NK-92 (cell line): ENCODE results near the gene DCT.
"Not testable (repeated sequence)": the region's sequence is repeated elsewhere in the genome, so short reads cannot be mapped to it uniquely, and the experiment has no call there.

Experiments
- DNase-seq: peaks from one replicate; lab custom pipeline; 2025; ENCODE audit not compliant: unreplicated experiment; lab: John Stamatoyannopoulos, UW

Gene DCT

DNA sequence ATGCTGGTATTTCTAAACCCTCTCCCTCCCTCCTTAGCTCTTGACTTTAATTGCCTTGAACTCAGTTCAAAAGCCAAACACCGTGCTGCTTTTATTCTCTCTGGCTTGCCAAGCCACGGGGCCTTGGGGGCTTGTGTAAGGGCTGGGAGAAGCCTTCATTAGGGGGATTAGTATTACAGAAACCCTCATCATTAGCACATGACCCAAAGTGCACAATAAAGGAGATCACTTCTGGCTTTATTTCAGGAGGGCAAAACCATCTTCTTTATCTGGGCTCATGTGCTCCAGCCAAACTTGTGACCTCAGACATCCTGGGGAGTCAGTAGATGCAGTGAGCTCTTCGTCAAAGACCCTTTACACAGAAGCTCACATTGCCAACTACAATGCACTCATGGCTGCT is at the start of gene DCT:
Gene DCT (minus strand): TSS at position 67 of the 400 bp plus-strand sequence. CDS start 427 bp downstream, outside the sequence.
- no peak for DNase-seq

DNA sequence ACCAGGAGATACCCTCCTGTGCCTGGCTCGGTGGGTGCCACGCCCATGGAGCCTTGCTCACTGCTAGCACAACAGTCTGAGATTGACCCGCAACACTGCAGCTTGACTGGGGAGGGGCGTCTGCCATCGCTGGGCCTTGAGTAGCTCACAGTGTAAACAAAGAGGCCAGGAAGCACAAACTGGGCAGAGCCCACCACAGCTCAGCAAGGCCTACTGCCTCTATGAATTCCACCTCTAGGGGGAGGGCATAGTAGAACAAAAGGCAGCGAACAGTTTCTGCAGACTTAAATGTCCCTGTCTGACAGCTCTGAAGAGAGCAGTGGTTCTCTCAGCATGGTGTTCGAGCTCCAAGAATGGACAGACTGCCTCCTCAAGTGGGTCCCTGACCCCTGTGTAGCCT is 47.5 kb upstream of the DCT start:
- not testable (repeated sequence) for DNase-seq

DNA sequence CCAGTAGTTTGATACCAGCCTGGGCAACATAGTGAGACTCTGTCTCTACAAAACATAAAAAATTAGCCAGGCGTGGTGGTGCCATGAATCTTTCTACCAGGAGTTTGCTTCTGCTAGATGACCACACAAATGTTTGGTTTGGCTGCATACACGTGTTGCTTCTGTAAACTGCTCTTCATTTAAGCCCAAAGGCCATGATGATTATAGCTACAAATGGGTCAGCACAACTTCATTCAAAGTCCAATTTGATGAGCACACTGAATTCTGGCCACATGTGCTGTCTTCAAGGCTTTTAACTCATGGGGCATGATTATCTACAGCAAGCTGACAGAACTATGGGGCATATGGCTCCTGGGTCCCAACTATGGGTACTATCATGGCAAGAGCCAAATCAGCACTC is 46.3 kb upstream of the DCT start:
- DNase-seq = no peak

DNA sequence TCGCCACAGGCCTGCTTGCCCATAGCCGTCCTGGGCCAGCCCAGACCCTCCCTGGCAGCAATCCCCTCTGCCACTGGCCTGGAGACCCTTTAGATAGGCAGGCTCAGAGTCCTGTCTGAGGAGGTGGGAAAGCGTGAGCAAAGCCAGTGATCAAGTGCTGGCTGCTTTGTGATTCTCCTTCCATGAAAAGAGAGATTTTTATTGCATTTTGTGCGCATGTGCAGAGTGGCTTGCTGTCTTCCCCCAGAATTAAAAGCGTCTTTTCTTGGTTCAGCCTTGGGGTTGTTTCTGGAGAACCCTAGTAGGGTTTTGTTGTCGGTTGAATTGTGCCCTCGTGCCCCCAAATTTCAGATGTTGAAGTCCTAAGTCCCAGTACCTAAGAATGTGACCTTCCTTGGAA is 44.9 kb upstream of the DCT start:
- DNase-seq = no peak

DNA sequence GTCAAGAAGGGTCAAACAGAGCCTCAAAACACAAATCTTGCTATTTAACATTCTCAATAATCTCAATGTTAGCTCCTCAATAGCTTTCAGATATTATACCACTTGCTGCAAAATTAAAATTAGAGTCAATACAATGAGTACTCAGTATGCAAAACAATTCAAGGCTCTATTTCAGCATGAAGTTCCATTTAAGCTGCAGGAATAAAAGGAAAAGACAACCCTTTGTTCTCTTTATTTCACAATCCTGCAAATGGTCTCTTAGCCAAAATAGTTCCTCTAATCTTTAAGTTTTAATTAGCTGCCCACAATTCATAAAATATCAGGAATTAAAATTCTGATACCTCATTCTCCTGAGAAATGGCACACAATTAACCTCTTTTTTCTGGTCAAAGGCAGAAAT is 40.5 kb upstream of the DCT start:
- no peak for DNase-seq

DNA sequence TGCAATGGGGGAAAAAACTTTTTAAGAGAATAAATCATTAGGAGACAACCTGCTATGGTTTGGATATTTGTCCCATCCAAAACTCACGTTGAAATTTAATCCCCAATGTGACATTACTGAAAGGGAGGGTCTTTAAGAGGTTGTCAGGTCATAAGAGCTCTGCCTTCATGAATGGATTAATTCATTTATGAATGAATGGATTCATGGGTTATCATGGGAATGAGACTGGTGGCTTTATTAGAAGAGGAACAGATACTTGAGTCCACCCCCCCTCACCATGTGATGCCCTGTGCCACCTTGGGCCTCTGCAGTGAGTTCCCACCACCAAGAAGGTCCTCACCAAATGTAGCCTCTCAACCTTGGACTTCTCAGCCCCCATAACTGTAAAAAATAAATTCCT is 37.0 kb upstream of the DCT start:
- DNase-seq = no peak

DNA sequence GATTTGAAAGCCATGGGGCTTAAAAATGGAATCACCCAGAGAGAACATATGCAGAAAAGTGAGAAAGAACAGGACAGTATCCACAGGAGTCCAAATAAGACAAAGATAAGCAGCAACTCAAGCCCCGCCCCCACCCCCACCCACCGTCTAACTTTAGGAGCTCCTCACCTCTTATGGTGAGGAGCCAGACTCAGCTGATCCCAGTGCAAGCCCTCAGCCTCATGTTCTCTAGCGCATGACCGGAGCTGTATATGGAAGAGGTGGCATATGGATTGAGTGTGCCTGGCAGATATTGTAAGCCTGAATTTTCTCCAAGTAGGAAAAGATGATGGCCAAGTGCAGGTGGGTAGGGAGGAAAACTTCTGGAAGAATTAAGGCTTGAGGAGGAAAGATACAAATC is 36.4 kb upstream of the DCT start:
- no peak for DNase-seq

DNA sequence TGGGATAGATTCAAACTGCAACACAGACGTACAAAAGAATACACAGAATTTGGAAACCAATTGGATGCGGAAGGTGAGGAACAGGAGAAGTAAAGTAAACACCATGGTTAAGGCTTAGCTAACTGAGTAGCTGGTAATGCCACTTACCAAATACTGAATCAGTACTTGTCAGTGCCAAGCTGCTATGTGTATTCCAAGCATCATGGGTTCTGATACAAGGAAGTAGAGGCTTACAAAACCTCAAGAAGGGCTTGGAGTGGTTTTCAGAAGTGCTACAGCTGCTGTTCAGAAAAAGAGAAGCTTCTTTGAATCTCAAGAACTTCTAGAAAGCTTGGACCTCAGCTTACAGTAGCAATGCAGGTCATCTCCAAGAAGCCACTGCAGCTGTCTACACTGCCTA is 35.9 kb upstream of the DCT start:
- DNase-seq = no peak

DNA sequence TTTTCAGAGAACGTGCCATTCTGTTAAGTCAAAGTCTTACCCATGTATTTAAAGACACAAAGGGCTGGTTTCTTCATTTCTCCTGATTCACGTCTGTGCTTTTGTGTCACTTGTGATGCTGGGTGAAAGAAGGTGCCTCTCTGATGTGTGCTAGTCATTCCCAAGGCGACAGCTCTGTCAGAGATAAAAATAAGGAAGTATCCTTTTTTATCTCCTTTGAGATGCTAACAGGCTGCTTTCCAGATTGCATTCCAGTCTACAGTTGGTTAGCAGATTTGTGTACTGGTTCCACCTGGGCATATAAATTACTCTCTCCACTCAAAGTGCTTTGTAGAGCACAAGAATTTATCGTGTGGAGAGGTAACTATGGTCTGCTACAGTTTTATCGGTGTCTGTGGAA is 33.5 kb upstream of the DCT start:
- no peak for DNase-seq

DNA sequence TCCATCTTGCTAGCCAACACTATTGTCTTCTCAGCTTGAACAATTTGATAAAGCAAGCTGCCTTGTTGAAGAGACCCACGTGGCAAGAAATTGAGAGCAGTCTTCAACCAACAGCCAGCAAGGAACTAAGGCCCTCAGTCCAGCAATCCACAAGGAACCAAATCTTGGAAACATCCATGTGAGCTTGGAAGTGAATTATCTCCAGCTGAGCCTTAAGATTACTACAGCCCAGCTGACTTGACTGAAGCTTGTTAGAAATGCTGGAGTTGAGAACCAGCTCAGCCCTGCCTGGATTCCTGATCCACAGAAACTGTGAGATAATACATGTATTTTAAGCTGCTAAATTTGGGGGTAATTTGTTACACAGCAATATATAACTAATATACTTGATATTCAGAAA is 26.2 kb upstream of the DCT start:
- no peak for DNase-seq

DNA sequence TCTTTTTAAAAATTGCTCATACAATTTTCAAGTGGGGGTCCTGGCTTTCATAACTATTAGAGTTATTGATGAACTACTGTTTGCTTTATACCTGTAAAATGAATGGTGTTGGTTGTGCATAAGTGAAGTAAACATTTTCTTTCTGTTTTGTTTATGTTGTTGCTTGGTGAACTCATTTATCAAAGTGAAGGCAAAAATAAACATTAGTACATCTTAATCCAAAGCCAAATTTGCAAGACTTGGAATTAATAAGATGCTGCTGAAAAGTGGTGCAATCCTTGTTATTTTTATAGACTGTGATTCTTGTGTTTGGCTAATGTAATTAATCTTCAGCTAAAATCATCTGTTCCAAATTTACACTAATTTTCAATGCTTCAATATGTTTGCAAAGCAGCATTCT is 24.4 kb upstream of the DCT start:
- DNase-seq = no peak

DNA sequence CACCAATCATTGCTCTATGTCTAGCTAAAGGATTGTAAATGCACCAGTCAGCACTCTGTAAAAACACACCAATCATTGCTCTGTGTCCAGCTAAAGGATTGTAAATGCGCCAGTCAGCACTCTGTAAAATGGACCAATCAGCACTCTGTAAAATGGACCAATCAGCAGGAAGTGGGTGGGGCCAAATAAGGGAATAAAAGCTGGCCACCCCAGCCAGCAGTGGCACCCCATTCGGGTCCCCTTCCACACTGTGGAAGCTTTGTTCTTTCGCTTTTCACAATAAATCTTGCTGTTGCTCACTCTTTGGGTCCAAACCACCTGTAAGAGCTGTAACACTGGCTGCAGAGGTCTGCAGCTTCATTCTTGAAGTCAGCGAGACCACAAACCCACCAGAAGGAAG is 19.3 kb upstream of the DCT start:
- DNase-seq = not testable (repeated sequence)

DNA sequence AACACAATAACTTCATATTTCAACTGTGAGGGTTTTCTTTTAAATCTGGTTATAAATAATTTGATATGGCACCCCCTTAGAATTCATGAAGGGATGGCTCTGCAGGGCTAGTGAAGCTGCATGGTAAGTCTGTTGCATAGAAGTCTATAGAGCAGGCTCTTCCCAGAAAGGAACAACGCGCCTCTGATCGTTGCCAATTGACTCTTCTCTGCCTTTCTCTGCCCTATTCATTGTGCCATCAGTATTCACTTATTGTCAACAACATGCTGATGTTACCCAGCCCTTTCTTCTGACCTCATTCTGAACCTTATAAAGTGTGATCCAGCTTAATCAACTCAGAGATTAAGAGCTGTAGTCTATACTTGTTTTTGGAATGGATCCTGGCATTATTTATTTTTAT is 16.3 kb upstream of the DCT start:
- no peak for DNase-seq

DNA sequence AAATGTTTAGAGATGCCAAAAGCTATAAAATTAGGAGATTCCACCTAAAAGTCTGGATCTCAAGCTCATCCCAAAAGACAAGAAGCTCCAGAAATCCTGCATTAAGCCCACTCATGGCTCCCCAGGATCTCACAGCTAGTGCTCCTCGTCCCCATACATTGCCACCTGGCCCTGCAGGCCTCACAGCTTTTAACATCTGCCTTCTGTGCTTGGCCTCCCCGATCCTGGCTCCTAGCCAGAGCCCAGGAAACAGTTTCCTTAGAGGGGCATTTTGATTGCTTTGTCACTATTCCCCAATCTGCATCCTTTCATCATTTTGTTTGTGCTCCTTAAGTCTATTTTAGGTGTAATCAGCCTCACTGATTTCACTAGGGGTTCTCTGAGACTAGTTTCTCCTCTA is 14.5 kb upstream of the DCT start:
- no peak for DNase-seq

DNA sequence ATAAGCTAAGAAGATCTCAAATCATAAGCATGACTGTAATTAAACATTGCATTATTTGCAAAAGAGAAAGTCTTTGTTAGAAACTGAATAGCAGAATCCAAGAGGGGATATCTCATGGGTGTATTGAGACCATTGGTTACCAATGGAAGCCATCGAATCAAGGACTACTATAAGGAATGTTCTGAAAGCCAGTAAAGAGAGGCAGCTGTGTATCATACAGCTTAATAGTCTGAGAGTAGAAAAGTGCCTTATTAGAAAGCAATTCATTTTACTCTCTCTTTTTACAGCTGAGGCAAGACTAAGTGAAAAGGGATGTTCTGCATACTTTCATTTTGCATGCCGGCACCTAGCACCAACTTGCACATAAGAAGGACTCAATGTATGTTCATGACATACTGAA is 7.6 kb upstream of the DCT start:
- no peak for DNase-seq

DNA sequence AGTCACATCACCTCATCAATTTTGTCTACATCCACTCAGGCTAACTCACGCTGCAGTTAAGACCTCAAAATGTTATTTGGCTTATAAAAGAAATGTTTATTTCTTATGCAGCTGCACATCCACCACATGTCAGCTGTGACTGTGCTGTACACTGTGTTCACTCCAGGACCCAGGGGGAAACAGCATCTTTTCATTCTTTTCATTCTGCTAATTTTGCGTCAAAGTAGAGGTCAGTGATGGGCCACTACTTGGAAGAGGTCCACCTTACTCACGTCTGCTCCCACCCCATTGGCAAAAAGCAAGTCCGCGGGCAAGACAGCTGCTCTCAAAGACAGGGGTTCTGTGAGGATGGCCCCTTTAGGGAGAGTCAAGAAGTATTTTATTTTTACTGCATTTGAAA is 4.5 kb upstream of the DCT start:
- DNase-seq = no peak

DNA sequence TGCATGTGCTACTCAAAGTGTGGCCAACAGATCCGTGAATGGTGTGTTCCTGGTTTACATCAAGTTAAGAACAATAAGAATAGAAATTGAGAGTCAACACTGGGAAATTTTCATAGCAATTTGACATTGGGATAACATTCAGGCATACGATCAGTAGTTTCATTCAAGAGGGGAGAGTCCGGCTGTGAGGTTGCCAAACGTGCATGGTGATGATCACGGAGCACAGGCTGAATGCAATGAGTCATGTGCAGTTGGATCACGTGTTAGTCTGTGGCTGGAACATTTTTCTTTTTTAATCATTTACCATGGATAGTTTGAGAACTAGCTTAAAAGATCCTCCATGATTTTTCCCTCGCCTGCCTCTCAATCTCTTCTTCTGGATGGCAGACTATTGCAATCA is 2.5 kb upstream of the DCT start:
- no peak for DNase-seq

DNA sequence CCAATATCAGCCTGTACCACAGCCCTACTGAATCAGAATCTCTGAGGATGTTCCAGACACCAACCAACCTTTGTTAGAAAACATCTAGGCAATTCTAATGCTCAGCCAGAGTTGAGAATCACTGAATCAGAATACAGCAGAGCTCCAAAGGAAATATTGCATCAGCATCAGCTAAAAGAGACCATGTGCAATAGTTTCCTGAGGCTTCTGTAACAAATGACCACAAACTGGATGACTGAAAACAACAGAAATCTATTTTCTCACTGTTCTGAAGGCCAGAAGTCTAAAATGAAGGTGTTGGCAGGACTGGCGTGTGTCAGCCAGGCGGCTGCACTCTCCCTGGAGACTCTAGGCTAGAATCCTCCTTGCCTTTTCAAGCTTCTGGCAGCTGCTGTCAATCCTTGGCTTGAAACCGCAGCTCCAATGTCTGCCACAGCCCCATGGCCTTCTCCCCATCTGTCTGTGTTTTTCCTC is 1.2 kb upstream of the DCT start:
- DNase-seq = no peak

DNA sequence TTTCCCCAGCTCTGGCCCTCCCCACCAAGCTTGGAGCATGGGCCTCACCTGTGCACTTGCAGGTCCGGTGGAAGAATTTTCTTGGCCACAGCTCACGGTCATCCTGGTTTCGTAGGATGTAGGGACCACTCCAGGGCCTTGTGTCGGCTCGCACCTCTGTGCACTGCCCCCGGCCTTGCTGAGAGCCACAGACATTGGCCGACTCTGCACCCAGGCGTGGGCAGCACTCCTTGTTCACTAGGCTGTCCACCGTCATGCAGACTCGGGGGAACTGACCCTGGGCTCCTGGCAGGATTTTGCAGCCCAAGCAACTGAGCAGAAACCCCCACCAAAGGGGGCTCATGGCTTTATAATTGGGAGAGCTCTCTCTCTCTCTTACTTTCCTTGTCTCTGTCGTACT is 569 bp downstream of the DCT start:
- no peak for DNase-seq

DNA sequence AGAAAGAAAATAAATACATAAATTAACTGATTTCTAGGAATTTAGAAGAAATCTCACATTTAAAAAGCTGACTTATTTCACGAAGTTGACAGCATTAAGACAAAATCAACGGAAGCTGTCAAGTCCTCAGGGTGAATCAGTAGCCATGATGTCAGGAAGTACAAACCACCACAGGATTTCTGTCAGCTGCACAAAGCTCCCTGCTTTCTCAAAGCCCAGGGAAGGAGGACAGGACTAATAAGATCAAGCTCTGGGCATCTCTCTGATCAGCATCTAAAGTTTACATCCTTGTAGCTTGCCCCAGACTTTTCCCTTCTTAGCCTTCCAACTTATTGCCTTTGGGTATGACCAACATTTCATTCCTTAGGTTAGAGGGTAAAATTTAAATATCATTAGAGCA is 9.4 kb downstream of the DCT start:
- DNase-seq = no peak

DNA sequence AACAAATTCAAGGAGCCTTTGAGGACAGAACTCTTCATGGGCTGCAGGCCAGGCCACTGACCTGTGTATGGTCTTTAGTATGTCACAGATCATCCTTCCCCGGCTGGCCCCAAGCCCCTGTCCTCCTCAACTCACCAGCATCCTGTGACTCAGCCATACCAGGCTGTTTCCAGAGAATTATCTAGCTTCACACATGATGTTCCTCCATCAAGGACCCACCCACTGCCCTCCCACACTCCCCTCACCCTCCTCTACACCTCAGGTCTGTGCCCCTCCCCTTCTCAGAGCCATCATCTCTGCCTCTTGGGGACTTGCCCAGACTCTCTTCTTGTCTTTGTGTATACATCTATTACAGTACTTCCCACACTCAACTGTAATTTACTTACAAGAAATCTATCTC is 14.7 kb downstream of the DCT start:
- no peak for DNase-seq

DNA sequence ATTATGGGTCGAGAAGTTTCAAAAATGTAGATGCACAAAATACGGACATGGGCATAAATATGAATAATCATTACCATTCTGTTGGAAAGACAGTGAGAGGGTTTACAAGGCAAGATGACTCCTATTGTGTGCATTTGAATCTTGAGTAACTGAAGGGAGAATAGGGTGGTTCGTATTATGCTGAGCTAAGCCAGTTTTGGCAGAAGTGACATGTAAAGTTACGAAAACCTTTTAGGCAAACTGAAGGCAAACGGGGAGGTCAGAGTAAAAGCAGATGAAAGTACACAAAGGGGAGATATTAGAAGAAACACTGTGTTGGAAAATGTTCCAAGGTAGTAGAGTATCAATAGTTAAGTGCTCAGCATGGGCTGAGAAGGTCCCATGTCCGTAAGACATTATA is 16.8 kb downstream of the DCT start:
- DNase-seq = no peak

DNA sequence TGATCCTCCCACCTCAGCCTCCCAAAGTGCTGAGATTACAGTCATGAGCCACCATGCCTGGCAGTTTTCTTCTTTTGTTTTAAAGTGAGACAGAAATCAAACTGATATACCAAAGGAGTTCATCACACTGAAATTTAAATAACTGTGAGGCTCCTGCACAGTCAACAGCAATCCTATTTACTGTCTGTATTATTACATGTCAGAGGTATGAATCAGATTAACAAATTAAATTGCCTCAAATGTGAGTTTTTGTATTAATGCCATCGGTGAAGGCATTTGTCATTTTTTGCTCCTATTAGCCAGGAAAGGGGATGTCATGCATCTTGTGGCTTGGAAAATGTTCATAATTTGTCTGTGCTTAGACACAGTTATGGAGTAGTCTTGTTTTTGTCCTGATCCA is 20.4 kb downstream of the DCT start:
- no peak for DNase-seq

DNA sequence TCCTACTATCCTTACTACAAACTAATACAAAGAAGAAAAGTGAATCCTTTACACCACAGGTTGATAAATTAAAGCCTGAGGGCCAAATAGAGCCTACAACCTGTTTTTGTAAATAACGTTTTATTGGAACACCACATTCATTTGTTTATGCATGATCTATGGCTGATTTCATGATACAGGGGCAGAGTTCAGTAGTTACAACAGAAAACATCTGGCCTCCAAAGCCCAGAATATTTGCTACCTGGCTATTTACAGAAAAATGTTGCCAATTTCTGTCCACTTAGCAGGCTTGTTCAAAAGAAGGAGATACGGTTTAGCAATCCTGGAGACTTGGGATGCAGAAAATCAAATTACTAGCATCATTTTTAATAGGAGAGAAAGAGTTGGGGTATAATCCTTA is 24.1 kb downstream of the DCT start:
- DNase-seq = no peak
